HG03103 (cell line): ENCODE data around the gene PIK3C2A.

Source experiments
- ATAC-seq: cut with Tn5 transposase; IDR thresholded peaks from one replicate; pipeline ENCODE4 v1.9.1; 2021; ENCODE audit warnings: low read depth; ENCODE audit not compliant: unreplicated experiment

The PIK3C2A gene

DNA sequence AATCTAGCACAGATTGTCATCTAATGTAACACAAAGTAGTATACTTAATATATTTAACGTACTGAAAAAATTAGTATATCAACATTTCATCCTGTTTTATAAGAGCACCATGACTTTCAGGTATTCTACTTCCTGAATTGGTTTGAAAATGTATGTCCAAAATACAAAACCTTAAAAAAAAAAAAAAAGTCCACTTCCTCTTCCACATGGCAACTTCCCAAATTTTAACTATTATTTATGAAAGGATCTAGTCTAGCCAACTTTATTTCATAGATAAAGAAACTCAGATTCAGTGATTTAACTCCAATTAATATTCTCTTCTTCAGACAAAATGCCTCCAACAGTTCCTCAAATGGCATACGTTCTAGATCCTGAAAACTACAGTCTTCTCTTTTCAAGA, 44.0 kb downstream of the PIK3C2A start:
- no peak for ATAC-seq

DNA sequence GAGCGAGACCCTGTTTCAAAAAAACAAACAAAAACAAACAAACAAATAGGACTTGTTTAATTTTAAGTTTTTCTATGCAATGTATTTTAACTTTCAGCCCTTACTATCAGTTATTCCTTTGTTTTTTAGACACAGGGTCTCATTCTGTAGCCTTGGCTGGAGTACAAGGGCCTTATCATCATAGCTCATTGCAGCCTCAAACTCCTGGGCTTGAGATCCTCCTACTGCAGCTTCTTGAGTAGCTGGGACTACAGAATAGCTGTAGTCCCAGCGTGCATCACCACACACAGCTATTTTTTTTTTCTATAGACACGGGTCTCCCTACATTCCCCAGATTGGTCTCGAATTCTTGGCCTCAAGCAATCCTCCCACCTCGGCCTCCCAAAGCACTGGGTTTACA, 44.5 kb downstream of the PIK3C2A start:
- no peak for ATAC-seq

DNA sequence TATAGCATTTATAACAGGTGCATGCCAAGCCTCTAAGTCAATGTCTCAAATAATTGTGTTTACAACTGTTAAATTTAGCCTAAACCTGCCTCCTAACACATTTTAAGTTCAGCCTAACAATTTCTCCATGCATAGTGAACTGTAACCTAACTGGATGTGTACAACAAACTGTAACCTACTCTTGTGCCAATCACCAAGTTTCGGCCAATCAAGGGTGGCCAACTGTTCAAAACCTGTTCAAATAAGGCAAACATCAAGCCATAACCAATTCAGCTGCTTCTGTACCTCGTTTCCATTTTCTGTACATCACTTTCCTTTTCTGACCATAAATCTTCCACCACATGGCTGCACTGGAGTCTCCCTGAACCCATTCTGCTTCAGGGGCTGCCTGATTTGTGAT, 45.4 kb downstream of the PIK3C2A start:
- ATAC-seq, result no peak

DNA sequence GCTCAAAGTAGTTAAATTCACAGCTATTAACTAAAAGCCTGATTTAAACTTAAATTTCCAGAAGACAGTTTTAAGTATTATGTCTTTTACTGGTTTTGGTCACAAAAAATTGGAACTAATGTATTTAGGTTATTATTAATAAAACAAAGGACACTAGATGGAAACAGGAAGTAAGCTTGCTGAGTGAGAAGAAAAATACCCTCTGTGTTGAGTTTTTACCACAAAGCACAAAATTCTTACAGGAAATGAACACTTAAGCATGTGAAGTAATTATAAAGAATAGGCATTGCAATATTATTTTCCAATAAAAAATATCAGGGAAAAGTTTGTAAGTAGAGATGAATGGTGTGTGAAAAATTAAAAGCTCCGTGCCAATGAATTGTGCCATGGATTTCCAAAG, 46.3 kb downstream of the PIK3C2A start:
- ATAC-seq, result no peak

DNA sequence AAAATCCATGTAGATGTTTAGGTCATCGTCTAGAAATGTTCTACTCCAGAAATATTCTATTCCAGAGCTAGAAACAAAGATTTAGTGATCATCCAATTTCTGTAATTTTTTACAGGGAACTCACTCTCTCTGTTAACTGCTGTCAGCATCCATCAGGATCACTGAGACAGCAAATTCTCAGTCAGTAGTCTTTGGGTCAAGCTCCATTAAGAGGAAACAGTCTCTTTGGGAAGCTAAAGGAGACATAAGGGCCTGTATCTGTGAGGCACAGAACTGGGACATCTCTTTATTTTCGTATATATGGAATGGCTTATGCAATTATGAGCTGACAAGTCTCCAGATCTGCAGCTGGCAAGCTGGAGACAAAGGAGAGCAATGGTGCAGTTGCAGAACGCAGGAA, 48.3 kb downstream of the PIK3C2A start:
- ATAC-seq, result no peak
